Measurements from ENCODE around the gene GIGYF2. TPM values are rescaled to one million over a fixed set of nuclear protein-coding genes. Genes with fewer than 3 reads are reported as not detected.

Gene GIGYF2
- total and polyA plus RNA-seq, 2 of the 13 experiments (the other 11 are each of a cell fraction or from before 2014, with no cell fraction given): 44.9 to 73.5 TPM

GRCh38 chr2:232697059-232697806 is at the start of gene GIGYF2 (continued):
- no peak; the same call in 1 of the 2 replicates for TF ChIP-seq HNF4G (IDR thresholded peaks at IDR 0.05; ENCODE audit: borderline replicate concordance, low read depth, low read length)
- TF ChIP-seq HNF4G (CRISPR knock-in tag; IDR thresholded peaks at IDR 0.05; ENCODE audit: borderline replicate concordance, low read depth): peak; percentile 61; the same call in 1 of the 2 replicates
- TF ChIP-seq ZNF777 (CRISPR knock-in tag; IDR thresholded peaks at IDR 0.05): no peak; the same call in 1 of the 2 replicates
- no peak for TF ChIP-seq RBAK (CRISPR knock-in tag; IDR thresholded peaks at IDR 0.05)
- peak; percentile 53 for TF ChIP-seq KMT2B (CRISPR knock-in tag; IDR thresholded peaks at IDR 0.05)
- TF ChIP-seq, protein P1, sequence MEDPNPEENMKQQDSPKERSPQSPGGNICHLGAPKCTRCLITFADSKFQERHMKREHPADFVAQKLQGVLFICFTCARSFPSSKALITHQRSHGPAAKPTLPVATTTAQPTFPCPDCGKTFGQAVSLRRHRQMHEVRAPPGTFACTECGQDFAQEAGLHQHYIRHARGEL (CRISPR knock-in tag; IDR thresholded peaks at IDR 0.05): no peak
- peak; percentile 98 for TF ChIP-seq MXD1 (CRISPR knock-in tag; IDR thresholded peaks at IDR 0.05)
- TF ChIP-seq PRDM10 (CRISPR knock-in tag; IDR thresholded peaks at IDR 0.05; ENCODE audit: low read depth): no peak
- TF ChIP-seq ZNF850 (CRISPR knock-in tag; conservative IDR thresholded peaks at IDR 0.05): peak; percentile 80; the same call in 1 of the 2 replicates
- TF ChIP-seq ZNF550 (CRISPR knock-in tag; IDR thresholded peaks at IDR 0.05; ENCODE audit: borderline replicate concordance): no peak
- TF ChIP-seq KLF6 (CRISPR knock-in tag; IDR thresholded peaks at IDR 0.05): peak; percentile 86
- TF ChIP-seq ZNF292 (CRISPR knock-in tag; IDR thresholded peaks at IDR 0.05; ENCODE audit: borderline replicate concordance, low read depth): peak; percentile 67; the same call in 1 of the 2 replicates
- TF ChIP-seq, protein P2, sequence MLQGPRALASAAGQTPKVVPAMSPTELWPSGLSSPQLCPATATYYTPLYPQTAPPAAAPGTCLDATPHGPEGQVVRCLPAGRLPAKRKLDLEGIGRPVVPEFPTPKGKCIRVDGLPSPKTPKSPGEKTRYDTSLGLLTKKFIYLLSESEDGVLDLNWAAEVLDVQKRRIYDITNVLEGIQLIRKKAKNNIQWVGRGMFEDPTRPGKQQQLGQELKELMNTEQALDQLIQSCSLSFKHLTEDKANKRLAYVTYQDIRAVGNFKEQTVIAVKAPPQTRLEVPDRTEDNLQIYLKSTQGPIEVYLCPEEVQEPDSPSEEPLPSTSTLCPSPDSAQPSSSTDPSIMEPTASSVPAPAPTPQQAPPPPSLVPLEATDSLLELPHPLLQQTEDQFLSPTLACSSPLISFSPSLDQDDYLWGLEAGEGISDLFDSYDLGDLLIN (CRISPR knock-in tag; IDR thresholded peaks at IDR 0.05; ENCODE audit: borderline replicate concordance): no peak; the same call in 1 of the 2 replicates
- no peak for TF ChIP-seq SP140L (CRISPR knock-in tag; IDR thresholded peaks at IDR 0.05; ENCODE audit: borderline replicate concordance)
- TF ChIP-seq EP300 (IDR thresholded peaks at IDR 0.05; ENCODE audit: low read depth in 2 of 2, low read length in 2 of 2): no peak; a peak in 1 of 4 replicates
- TF ChIP-seq EP300 (CRISPR knock-in tag; IDR thresholded peaks at IDR 0.05; ENCODE audit: borderline replicate concordance): no peak
- no peak for TF ChIP-seq SETDB1 (CRISPR knock-in tag; IDR thresholded peaks at IDR 0.05; ENCODE audit: borderline replicate concordance)
- TF ChIP-seq ZNF180 (CRISPR knock-in tag; IDR thresholded peaks at IDR 0.05; ENCODE audit: borderline replicate concordance, low read depth): no peak; the same call in 1 of the 2 replicates
- TF ChIP-seq PATZ1 (CRISPR knock-in tag; IDR thresholded peaks at IDR 0.05): peak; percentile 74
- no peak for TF ChIP-seq SNAI1 (CRISPR knock-in tag; IDR thresholded peaks at IDR 0.05; ENCODE audit: borderline replicate concordance)
- TF ChIP-seq THAP11 (CRISPR knock-in tag; IDR thresholded peaks at IDR 0.05): peak; percentile 87
- TF ChIP-seq CHD2 (IDR thresholded peaks at IDR 0.05; ENCODE audit: low read depth, low read length): peak; percentile 6; the same call in 1 of the 2 replicates
